GM12878 (cell line): Measurements from ENCODE around the gene CAPN3. TPM values are rescaled to one million over a fixed set of nuclear protein-coding genes. Genes with fewer than 3 reads are reported as not detected.

Source experiments
- ATAC-seq: fragments of 200-7000 bp; cut with Tn5 transposase; 3 replicates; pipeline ENCODE4 v1.9.1; 2020; ENCODE audit warnings: mild to moderate bottlenecking, moderate library complexity
- Bru-seq: library from RNA; stranded (reverse); fragments of 400-500 nt; gene quantifications from one replicate; lab custom pipeline; 2021; lab: Mats Ljungman, UMichigan
- BruChase-seq, 2 experiments: library from RNA; stranded (reverse); fragments of 400-500 nt; gene quantifications; one replicate each; lab custom pipeline; 2021; lab: Mats Ljungman, UMichigan
- BruUV-seq: library from RNA; stranded (reverse); fragments of 400-500 nt; replicated peaks from 2 replicates; lab custom pipeline; 2021; lab: Mats Ljungman, UMichigan
- CTCF ChIA-PET: fragments of 300-600 bp; sonication (Branson Sonifier 250); formaldehyde crosslinking; extraction: SDS; loops from one replicate; lab custom pipeline; 2021; ENCODE audit warnings: inconsistent platforms; lab: Yijun Ruan, JAX
- POLR2A ChIA-PET: fragments of 350-600 bp; formaldehyde crosslinking; extraction: SDS; loops from one replicate; lab custom pipeline; 2021; ENCODE audit warnings: inconsistent platforms; lab: Charles Lee
- RAD21 ChIA-PET: fragments of 300-600 bp; sonication (Branson Sonifier 250); formaldehyde crosslinking; loops from one replicate; lab custom pipeline; 2023; ENCODE audit warnings: antibody characterized with exemption; ENCODE audit not compliant: unreplicated experiment; lab: Charles Lee
- SMC1A ChIA-PET: fragments of 300-600 bp; sonication (Branson Sonifier 250); formaldehyde crosslinking; loops from one replicate; lab custom pipeline; 2023; ENCODE audit not compliant: unreplicated experiment, uncharacterized antibody; lab: Charles Lee
- DNase-seq: peaks from one replicate; pipeline ENCODE4 v3.0.0-alpha.2; 2011; ENCODE audit warnings: low read depth, low spot score
- FAIRE-seq: peaks from 3 replicates; lab custom pipeline; 2011; peaks lifted over from hg19 to GRCh38; lab: Jason Lieb, UNC
- H2AFZ ChIP-seq: 2 replicates; pipeline ENCODE4 v1.6.0; 2011; ENCODE audit warnings: low read depth, low read length, control low read depth; ENCODE audit not compliant: control insufficient read depth
- H3K27ac ChIP-seq: 2 replicates; pipeline ENCODE4 v1.5.1; 2011; ENCODE audit warnings: control low read depth; ENCODE audit not compliant: control insufficient read depth, insufficient read depth
- H3K27me3 ChIP-seq, 2 experiments: replicated peaks in 1 of 2; 2 replicates each; pipeline versions ENCODE4 v1.6.0 to v1.6.1; 2011; ENCODE audit warnings: low read length in 1 of 2; ENCODE audit not compliant: control insufficient read depth in 2 of 2, insufficient read depth in 2 of 2
- H3K36me3 ChIP-seq, 2 experiments: 2 replicates each; pipeline ENCODE4 v1.5.1; 2011; ENCODE audit warnings: low read length in 1 of 2; ENCODE audit not compliant: control insufficient read depth in 2 of 2, insufficient read depth in 2 of 2
- H3K4me1 ChIP-seq: 2 replicates; pipeline ENCODE4 v1.6.1; 2011; ENCODE audit warnings: mild to moderate bottlenecking, low read length, moderate library complexity, mixed read lengths; ENCODE audit not compliant: control insufficient read depth, insufficient read depth
- H3K4me2 ChIP-seq: 2 replicates; pipeline ENCODE4 v1.6.0; 2011; ENCODE audit warnings: control low read depth; ENCODE audit not compliant: control insufficient read depth, insufficient read depth
- H3K4me3 ChIP-seq: fragments of 200-600 bp; sonication (generic); 2 replicates; pipeline ENCODE4 v1.5.1; 2016
- H3K79me2 ChIP-seq: 2 replicates; pipeline ENCODE4 v1.6.0; 2011; ENCODE audit warnings: low read length; ENCODE audit not compliant: control insufficient read depth, insufficient read depth
- H3K9ac ChIP-seq: 2 replicates; pipeline ENCODE4 v1.8.0; 2011; ENCODE audit warnings: low read length, control low read depth, mixed read lengths; ENCODE audit not compliant: control insufficient read depth, insufficient read depth
- H3K9me3 ChIP-seq: replicated peaks from 3 replicates; pipeline ENCODE4 v1.5.1; 2011; ENCODE audit warnings: mild to moderate bottlenecking, low read length; ENCODE audit not compliant: control insufficient read depth, insufficient read depth
- H4K20me1 ChIP-seq: 2 replicates; pipeline ENCODE4 v1.6.0; 2011; ENCODE audit not compliant: control insufficient read depth, insufficient read depth
- HDAC2 ChIP-seq: fragments of 200-600 bp; sonication (generic); IDR thresholded peaks from 2 replicates; pipeline ENCODE4 v1.6.1; 2017
- MEF2B ChIP-seq: fragments of 450-650 bp; IDR thresholded peaks from 2 replicates; pipeline ENCODE4 v1.6.1; 2018; ENCODE audit warnings: mild to moderate bottlenecking, moderate library complexity; ENCODE audit not compliant: partially characterized antibody, poor library complexity, severe bottlenecking
- SIN3A ChIP-seq: IDR thresholded peaks from 2 replicates; pipeline ENCODE4 v1.6.1; 2012; ENCODE audit warnings: low read depth, low read length, improper control_type of control experiment
- SUZ12 ChIP-seq: fragments of 200-600 bp; sonication (generic); IDR thresholded peaks from one replicate; pipeline ENCODE4 v1.6.1; 2018; ENCODE audit warnings: antibody characterized with exemption, mild to moderate bottlenecking; ENCODE audit not compliant: unreplicated experiment
- WGBS: methylation state at CpG from one replicate; pipeline ENCODE4 v1.1.6; 2016; ENCODE audit warnings: low lambda C conversion rate; ENCODE audit not compliant: insufficient replicate concordance, insufficient coverage; ENCODE audit errors: missing lambda C conversion rate; 5-methylcytosine and 5-hydroxymethylcytosine counted together
- in situ Hi-C: fragments of 300-500 bp; cut with MboI; formaldehyde crosslinking; loops from 9 replicates; pipeline ENCODE4 v1.14.3; 2018; ENCODE audit warnings: mixed read lengths
- intact Hi-C: fragments of 100-400 bp; cut with micrococcal nuclease; formaldehyde crosslinking; loops from one replicate; pipeline ENCODE4 v1.14.2; 2022; ENCODE audit not compliant: unreplicated experiment
- long read RNA-seq, 2 experiments: library from polyadenylated mRNA; unstranded; transcript quantifications; one replicate each; pipeline ENCODE4 v2.0.0, GENCODE V29; 2019 to 2020
- polyA minus RNA-seq, 3 experiments: library from RNA; depleted of rRNA, polyadenylated mRNA; stranded (reverse); fragments of >200 nt; gene quantifications; 2 replicates each; pipeline ENCODE4 v1.2.3, GENCODE V29; 2011
- polyA plus RNA-seq, 11 experiments: library from polyadenylated mRNA; depleted of rRNA in 4 of 11; unstranded in 6 of 11; stranded (reverse) in 5 of 11; fragments of >200 nt; fragmentation: Nextera tagmentation in 4 of 11; fragmentation: Illumina TruSeq in 1 of 11; extraction: Ambion mirVana in 4 of 11; extraction: Trizol in 1 of 11; gene quantifications; 1 replicate in 1 of 11; 2 replicates in 10 of 11; pipeline versions ENCODE4 v1.2.1 to v1.2.3, GENCODE V29; 2011 to 2016; ENCODE audit warnings: inconsistent platforms in 2 of 11, missing spikeins in 2 of 11, low read depth in 1 of 11
- total RNA-seq, 4 experiments: library from RNA; depleted of rRNA in 3 of 4; stranded (reverse); fragments of >200 nt in 3 of 4; fragmentation: Illumina TruSeq in 1 of 4; extraction: Trizol in 1 of 4; gene quantifications; 2 replicates each; pipeline versions ENCODE4 v1.2.1 to v1.2.3, GENCODE V29; 2013 to 2021

The CAPN3 gene
- total RNA-seq (2013; cell fraction: nucleolus; rRNA removed), result 13.6 and 17.5 TPM in 2 replicates
- 3.0 and 3.4 TPM in 2 replicates for total RNA-seq (2014; rRNA removed)
- 1.1 and 1.8 TPM in 2 replicates for total RNA-seq (2014; rRNA removed; fragmentation: Illumina TruSeq; extraction: Trizol)
- total RNA-seq (2021), result 2.4 and 3.2 TPM in 2 replicates
- polyA plus RNA-seq (2011; ENCODE audit: low read depth), result 6.6 TPM
- 2.4 and 2.8 TPM in 2 replicates for polyA plus RNA-seq (2011; rRNA removed)
- 2.2 and 3.4 TPM in 2 replicates for polyA plus RNA-seq (2011; cell fraction: cytosol; rRNA removed)
- 20.4 and 27.9 TPM in 2 replicates for polyA plus RNA-seq (2011; cell fraction: nucleus; rRNA removed)
- polyA plus RNA-seq (2012), result 3.8 and 5.3 TPM in 2 replicates
- 2.9 and 3.0 TPM in 2 replicates for polyA plus RNA-seq (2014; fragmentation: Illumina TruSeq; extraction: Trizol)
- 1 to 10 TPM; 1.6 to 1.7 TPM for polyA plus RNA-seq (2014; fragmentation: Nextera tagmentation; extraction: Ambion mirVana)
- 2.1 and 3.8 TPM in 2 replicates for polyA plus RNA-seq (2014; rRNA removed)
- 1 to 10 TPM; 1.6 to 1.9 TPM for polyA plus RNA-seq (2016; fragmentation: Nextera tagmentation; extraction: Ambion mirVana)
- 1.8 and 2.4 TPM in 2 replicates for polyA minus RNA-seq (2011; rRNA and poly(A)+ RNA removed)
- not detected in 2 replicates for polyA minus RNA-seq (2011; cell fraction: cytosol; rRNA and poly(A)+ RNA removed)
- 1.9 and 2.3 TPM in 2 replicates for polyA minus RNA-seq (2011; cell fraction: nucleus; rRNA and poly(A)+ RNA removed)
- percentile 66 among the genes with signal in this experiment for Bru-seq, nascent RNA
- percentile 82 among the genes with signal in this experiment for BruChase-seq, experiment 1, labeled RNA remaining after a 6-hour chase
- BruChase-seq, experiment 2, labeled RNA remaining after a 2-hour chase, result percentile 75 among the genes with signal in this experiment
- long read RNA-seq, experiment 1, result 0 reads
- long read RNA-seq, experiment 2, result 0 reads

DNA sequence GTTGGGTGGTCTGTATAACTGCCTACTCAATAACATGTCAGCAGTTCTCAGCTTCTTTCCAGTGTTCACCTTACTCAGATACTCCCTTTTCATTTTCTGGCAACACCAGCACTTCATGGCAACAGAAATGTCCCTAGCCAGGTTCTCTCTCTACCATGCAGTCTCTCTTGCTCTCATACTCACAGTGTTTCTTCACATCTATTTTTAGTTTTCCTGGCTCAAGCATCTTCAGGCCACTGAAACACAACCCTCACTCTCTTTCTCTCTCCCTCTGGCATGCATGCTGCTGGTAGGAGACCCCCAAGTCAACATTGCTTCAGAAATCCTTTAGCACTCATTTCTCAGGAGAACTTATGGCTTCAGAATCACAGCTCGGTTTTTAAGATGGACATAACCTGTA, at the start of gene CAPN3:
Gene CAPN3, plus strand, starts transcription at position 253 of the 400 bp plus-strand sequence. CDS start 305 bp downstream, outside the sequence.
- no peak for TF ChIP-seq SIN3A
- TF ChIP-seq HDAC2, result no peak
- TF ChIP-seq SUZ12, result no peak
- TF ChIP-seq MEF2B, result no peak
- TF ChIP-seq, all 136 proteins: peak for 0
- POLR2A ChIA-PET, result interaction anchor here (0.6 kb wide), 1 partner anchor 145 kb away, joined by 3 read pairs; no protein-coding TSS in a partner anchor
- intact Hi-C loops (no loop called here), in situ Hi-C loops (no loop called here)
- DNase-seq (no peak), ATAC-seq (no peak), FAIRE-seq (no peak)
- H3K27ac ChIP-seq, result no peak within 1 kb of the TSS
- H3K9ac ChIP-seq, result no peak within 1 kb of the TSS
- H3K27me3 ChIP-seq, result no peaks in the 10 kb centered on the region
- H4K20me1 ChIP-seq, result no peaks in the 10 kb centered on the region
- no peak within 1 kb of the TSS for H3K4me2 ChIP-seq
- H2AFZ ChIP-seq, result no peak within 1 kb of the TSS
- no peaks in the 10 kb centered on the region for H3K4me1 ChIP-seq
- no peak within 1 kb of the TSS for H3K4me3 ChIP-seq
- no TSS peak for BruUV-seq
- CTCF ChIA-PET, result no interaction called here
- no peaks in the 10 kb centered on the region for H3K9me3 ChIP-seq
- SMC1A ChIA-PET, result interaction anchor here (0.7 kb wide), 1 partner anchor 20 kb away, joined by 3 read pairs; no protein-coding TSS in a partner anchor
- 94% methylated on average over 1 of the region's 1 CpG for WGBS
- RAD21 ChIA-PET, result no interaction called here
- H3K79me2 ChIP-seq, result no peaks in the 10 kb centered on the region
- H3K36me3 ChIP-seq, result peaks cover 0 to 3% of the 10 kb centered on the region in 2 experiments; a peak in 1 of 4 replicates
